B cell (primary cell): ENCODE results near the gene POFUT2. TPM values are rescaled to one million over a fixed set of nuclear protein-coding genes. Genes with fewer than 3 reads are reported as not detected.
"Not testable (repeated sequence)": the region's sequence is repeated elsewhere in the genome, so short reads cannot be mapped to it uniquely, and the experiment has no call there.

ENCODE experiments used
- ATAC-seq: fragments of 200-7000 bp; cut with Tn5 transposase; one replicate; pipeline ENCODE4 v1.10.0; 2021; ENCODE audit warnings: low read depth, mild to moderate bottlenecking, moderate number of reproducible peaks, moderate library complexity
- CTCF ChIA-PET: fragments of 350-600 bp; sonication (Branson Sonifier 250); formaldehyde crosslinking; loops from one replicate; lab custom pipeline; 2021; ENCODE audit warnings: antibody characterized with exemption, inconsistent platforms; lab: Charles Lee
- POLR2A ChIA-PET: fragments of 350-600 bp; sonication (Branson Sonifier 250); formaldehyde crosslinking; loops from one replicate; lab custom pipeline; 2021; ENCODE audit warnings: antibody characterized with exemption; lab: Charles Lee
- DNase-seq: peaks from one replicate; pipeline ENCODE4 v3.0.0; 2013
- H2AFZ ChIP-seq: 2 replicates; pipeline ENCODE4 v1.6.1; 2012; ENCODE audit warnings: mild to moderate bottlenecking, low read depth, low read length; ENCODE audit not compliant: insufficient read depth, poor library complexity, severe bottlenecking
- H3K27ac ChIP-seq, 2 donors: 1 replicate in 1 of 2; 2 replicates in 1 of 2; pipeline ENCODE4 v1.5.1; 2012 to 2013; ENCODE audit warnings: low read length in 2 of 2, mild to moderate bottlenecking in 2 of 2, moderate library complexity in 1 of 2
- H3K27me3 ChIP-seq, 4 experiments: fragments of 200-600 bp in 1 of 4; sonication (generic) in 1 of 4; replicated peaks in 1 of 4; 1 replicate in 2 of 4; 2 replicates in 2 of 4; pipeline versions ENCODE4 v1.6.1 to v1.7.0; 2013 to 2016; ENCODE audit warnings: low read length in 3 of 4, mild to moderate bottlenecking in 2 of 4, mixed read lengths in 1 of 4, moderate library complexity in 1 of 4; ENCODE audit not compliant: insufficient read depth in 4 of 4, control insufficient read depth in 3 of 4; ENCODE audit errors: control extremely low read depth in 1 of 4
- H3K36me3 ChIP-seq, 2 experiments: replicated peaks in 1 of 2; 1 replicate in 1 of 2; 2 replicates in 1 of 2; pipeline versions ENCODE4 v1.6.1 to v1.7.1; 2013; ENCODE audit warnings: low read length in 1 of 2; ENCODE audit not compliant: insufficient read depth in 2 of 2, control insufficient read depth in 1 of 2; ENCODE audit errors: control extremely low read depth in 1 of 2, extremely low read depth in 1 of 2
- H3K4me1 ChIP-seq, 2 donors: fragments of 200-600 bp in 1 of 2; sonication (generic) in 1 of 2; 1 replicate in 1 of 2; 2 replicates in 1 of 2; pipeline versions ENCODE4 v1.5.1 to v1.6.1; 2013 to 2017; ENCODE audit warnings: low read length in 2 of 2; ENCODE audit not compliant: control insufficient read depth in 2 of 2, insufficient read depth in 2 of 2
- H3K4me2 ChIP-seq: replicated peaks from 2 replicates; pipeline ENCODE3; 2012; ENCODE audit warnings: mild to moderate bottlenecking, low read depth, low read length; ENCODE audit not compliant: poor library complexity, severe bottlenecking
- H3K4me3 ChIP-seq, 5 experiments: fragments of 200-600 bp in 1 of 5; sonication (generic) in 1 of 5; 1 replicate in 3 of 5; 2 replicates in 2 of 5; pipeline versions ENCODE4 v1.5.1 to v1.7.0; 2011 to 2016; ENCODE audit warnings: low read length in 4 of 5, mild to moderate bottlenecking in 4 of 5, low read depth in 2 of 5, control low read depth in 1 of 5, moderate library complexity in 1 of 5; ENCODE audit not compliant: insufficient read depth in 1 of 5; ENCODE audit errors: control extremely low read depth in 1 of 5, extremely low read depth in 1 of 5
- H3K79me2 ChIP-seq: fragments of 200-600 bp; sonication (generic); one replicate; pipeline ENCODE4 v1.6.0; 2016; ENCODE audit warnings: low read length; ENCODE audit not compliant: control insufficient read depth, insufficient read depth
- H3K9ac ChIP-seq: fragments of 200-600 bp; sonication (generic); 2 replicates; pipeline ENCODE4 v1.6.1; 2017; ENCODE audit warnings: mild to moderate bottlenecking, low read length, moderate library complexity
- H3K9me3 ChIP-seq, 3 donors: one replicate each; pipeline versions ENCODE4 v1.6.1 to v1.7.1; 2013; ENCODE audit warnings: low read length in 2 of 3; ENCODE audit not compliant: control insufficient read depth in 2 of 3, insufficient read depth in 1 of 3; ENCODE audit errors: control extremely low read depth in 1 of 3
- H4K20me1 ChIP-seq: 2 replicates; pipeline ENCODE4 v1.6.0; 2012; ENCODE audit warnings: mild to moderate bottlenecking, low read length; ENCODE audit not compliant: insufficient read depth, control insufficient read depth, poor library complexity, severe bottlenecking
- H3K27ac Mint-ChIP-seq: one replicate; pipeline ENCODE4 v1.8.0; 2021; ENCODE audit warnings: mixed read lengths
- H3K27me3 Mint-ChIP-seq: one replicate; pipeline ENCODE4 v1.8.0; 2021; ENCODE audit warnings: mixed read lengths
- H3K4me1 Mint-ChIP-seq: one replicate; pipeline ENCODE4 v1.8.0; 2021; ENCODE audit warnings: mixed read lengths
- H3K4me3 Mint-ChIP-seq: one replicate; pipeline ENCODE4 v1.8.0; 2021; ENCODE audit warnings: mixed read lengths
- H3K9me3 Mint-ChIP-seq: one replicate; pipeline ENCODE4 v1.8.0; 2022; ENCODE audit warnings: mixed read lengths; ENCODE audit not compliant: insufficient read depth
- CTCF ChIP-seq: fragments of 200-600 bp; IDR thresholded peaks from one replicate; pipeline ENCODE4 v1.8.0; 2022; ENCODE audit warnings: antibody characterized with exemption, mild to moderate bottlenecking
- EZH2 ChIP-seq: IDR thresholded peaks from 2 replicates; pipeline ENCODE4 v1.6.1; 2012; ENCODE audit warnings: borderline replicate concordance, low read depth, mild to moderate bottlenecking, moderate library complexity, low read length; ENCODE audit not compliant: insufficient read depth, poor library complexity, severe bottlenecking
- WGBS: methylation state at CpG from one replicate; pipeline ENCODE4 v1.1.5; 2013; ENCODE audit warnings: missing lambda C conversion rate; ENCODE audit not compliant: insufficient coverage; 5-methylcytosine and 5-hydroxymethylcytosine counted together
- intact Hi-C: fragments of 100-400 bp; cut with micrococcal nuclease; formaldehyde crosslinking; loops from one replicate; pipeline ENCODE4 v1.10.0; 2022
- polyA plus RNA-seq: library from polyadenylated mRNA; depleted of rRNA; stranded (reverse); fragments of >200 nt; gene quantifications from 2 replicates; pipeline ENCODE4 v1.2.3, GENCODE V29; 2012
- total RNA-seq, 2 donors: library from RNA; stranded (reverse); fragments of 120-200 nt in 1 of 2; gene quantifications; 1 replicate in 1 of 2; 2 replicates in 1 of 2; pipeline versions ENCODE4 v1.2.3 to v1.2.4, GENCODE V29; 2013 to 2022

Gene POFUT2
- total and polyA plus RNA-seq, 2 donors (not counting 1 experiment from before 2014, with no cell fraction given): 38.3 to 41.8 TPM

GRCh38 chr21:45308194-45309068 lies 20.7 kb upstream of the POFUT2 start:
- CTCF ChIA-PET: interaction anchor here (1.5 kb wide), 1 partner anchor 167 kb away, joined by 9 read pairs; no protein-coding TSS in a partner anchor
- no peak for ATAC-seq
- H3K9me3 Mint-ChIP-seq: no peaks in the 10 kb centered on the region
- Histone ChIP-seq H3K9me3 (peaks cover 0 to 4% (median 0%) of the 10 kb centered on the region in 3 donors), H3K79me2 (no peaks in the 10 kb centered on the region), H3K4me3 (no peak overlapping the region), H3K4me1 (no peaks in the 10 kb centered on the region), H4K20me1 (no peaks in the 10 kb centered on the region), H3K9ac (no peak overlapping the region), H3K4me2 (no peak overlapping the region), H3K27ac (no peak overlapping the region), H2AFZ (no peak overlapping the region), H3K36me3 (no peaks in the 10 kb centered on the region), H3K27me3 (peaks cover 0 to 3% (median 0%) of the 10 kb centered on the region in 4 experiments)
- TF ChIP-seq EZH2 (no peak), CTCF (no peak)
- intact Hi-C loops: no loop called here
- peaks cover 25% of the 10 kb centered on the region for H3K27me3 Mint-ChIP-seq
- no peak overlapping the region for H3K27ac Mint-ChIP-seq
- no peak for DNase-seq
- 65% methylated on average over 24 of the region's 27 CpGs for WGBS
- POLR2A ChIA-PET: no interaction called here
- H3K4me1 Mint-ChIP-seq: no peaks in the 10 kb centered on the region
- no peak overlapping the region for H3K4me3 Mint-ChIP-seq

GRCh38 chr21:45307597-45308158 lies 20.0 kb upstream of the POFUT2 start:
- H4K20me1 ChIP-seq, H3K4me1 Mint-ChIP-seq, DNase-seq, H3K4me3 Mint-ChIP-seq, H3K4me2 ChIP-seq, H3K27ac Mint-ChIP-seq, ATAC-seq, H3K27ac ChIP-seq, H3K4me1 ChIP-seq, intact Hi-C loops, H3K79me2 ChIP-seq, H3K9ac ChIP-seq, H2AFZ ChIP-seq, H3K9me3 Mint-ChIP-seq, H3K36me3 ChIP-seq, H3K9me3 ChIP-seq, H3K27me3 ChIP-seq, H3K4me3 ChIP-seq, POLR2A ChIA-PET, CTCF ChIA-PET: not testable (repeated sequence)
- peaks cover 22% of the 10 kb centered on the region for H3K27me3 Mint-ChIP-seq
- WGBS: 91% methylated on average over 15 of the region's 17 CpGs
